Endothelial cell of umbilical vein (primary cell): Measurements from ENCODE around the gene ABTB2. TPM values are rescaled to one million over a fixed set of nuclear protein-coding genes. Genes with fewer than 3 reads are reported as not detected.

Experiments
- BruUV-seq: library from RNA; stranded (reverse); fragments of 400-500 nt; replicated peaks from 2 replicates; lab custom pipeline; 2021; lab: Mats Ljungman, UMichigan
- CTCF ChIA-PET: fragments of 300-600, 350-600 bp; sonication (Branson Sonifier 250); formaldehyde crosslinking; loops from one replicate; lab custom pipeline; 2021; ENCODE audit warnings: antibody characterized with exemption, inconsistent platforms; lab: Charles Lee
- POLR2A ChIA-PET: fragments of 300-600, 350-600 bp; sonication (Branson Sonifier 250); formaldehyde crosslinking; loops from one replicate; lab custom pipeline; 2021; ENCODE audit warnings: antibody characterized with exemption, inconsistent platforms; lab: Charles Lee
- DNase-seq: peaks from one replicate; pipeline ENCODE4 v3.0.0-alpha.2; 2011; ENCODE audit warnings: low read depth, low spot score
- FAIRE-seq: peaks from 2 replicates; lab custom pipeline; 2011; peaks lifted over from hg19 to GRCh38; lab: Jason Lieb, UNC
- H2AFZ ChIP-seq: 2 replicates; pipeline ENCODE4 v1.6.0; 2012; ENCODE audit warnings: low read depth, low read length, control low read depth, inconsistent platforms
- H3K27ac ChIP-seq: 2 replicates; pipeline ENCODE4 v1.5.1; 2011; ENCODE audit warnings: low read depth, mild to moderate bottlenecking, control low read depth, low read length, moderate library complexity; ENCODE audit not compliant: insufficient read depth
- H3K27me3 ChIP-seq, 2 experiments: 2 replicates each; pipeline versions ENCODE4 v1.6.0 to v1.6.1; 2011; ENCODE audit warnings: low read length in 2 of 2, mixed read lengths in 1 of 2; ENCODE audit not compliant: control insufficient read depth in 2 of 2, insufficient read depth in 2 of 2
- H3K36me3 ChIP-seq, 2 experiments: 2 replicates in 1 of 2; 3 replicates in 1 of 2; pipeline ENCODE4 v1.5.1; 2011; ENCODE audit warnings: low read length in 2 of 2, mild to moderate bottlenecking in 1 of 2, moderate library complexity in 1 of 2; ENCODE audit not compliant: control insufficient read depth in 2 of 2, insufficient read depth in 2 of 2; ENCODE audit errors: extremely low read depth in 1 of 2
- H3K4me1 ChIP-seq: 3 replicates; pipeline ENCODE4 v1.5.1; 2011; ENCODE audit warnings: mild to moderate bottlenecking, low read length; ENCODE audit not compliant: control insufficient read depth, insufficient read depth; ENCODE audit errors: extremely low read depth
- H3K4me2 ChIP-seq: 2 replicates; pipeline ENCODE4 v1.6.1; 2011; ENCODE audit warnings: low read length, control low read depth, mixed read lengths; ENCODE audit not compliant: insufficient read depth
- H3K4me3 ChIP-seq, 3 experiments: fragments of 200-600 bp in 1 of 3; sonication (generic), shearing (Covaris generic) in 1 of 3; replicated peaks in 1 of 3; 2 replicates each; pipeline ENCODE4 v1.5.1; 2011 to 2016; ENCODE audit warnings: control low read depth in 3 of 3, low read length in 3 of 3, mild to moderate bottlenecking in 2 of 3, inconsistent platforms in 1 of 3, low read depth in 1 of 3, moderate library complexity in 1 of 3; ENCODE audit not compliant: insufficient read depth in 1 of 3
- H3K79me2 ChIP-seq: 2 replicates; pipeline ENCODE4 v1.6.0; 2012; ENCODE audit warnings: low read length, inconsistent platforms; ENCODE audit not compliant: control insufficient read depth, insufficient read depth
- H3K9ac ChIP-seq: replicated peaks from 2 replicates; pipeline ENCODE3; 2011; ENCODE audit warnings: low read length, control low read depth; ENCODE audit not compliant: insufficient read depth; ENCODE audit errors: extremely low read depth
- H3K9me1 ChIP-seq: replicated peaks from 3 replicates; pipeline ENCODE4 v1.6.0; 2011; ENCODE audit warnings: mild to moderate bottlenecking, low read length; ENCODE audit not compliant: control insufficient read depth, insufficient read depth; ENCODE audit errors: extremely low read depth
- H3K9me3 ChIP-seq: replicated peaks from 2 replicates; pipeline ENCODE4 v1.5.1; 2012; ENCODE audit warnings: low read length, inconsistent platforms; ENCODE audit not compliant: control insufficient read depth, insufficient read depth
- H4K20me1 ChIP-seq: replicated peaks from 2 replicates; pipeline ENCODE3; 2011; ENCODE audit warnings: mild to moderate bottlenecking, low read length; ENCODE audit not compliant: control insufficient read depth, insufficient read depth; ENCODE audit errors: extremely low read depth
- EZH2 ChIP-seq: IDR thresholded peaks from 2 replicates; pipeline ENCODE4 v1.6.1; 2012; ENCODE audit warnings: borderline replicate concordance, low read depth, mild to moderate bottlenecking, moderate library complexity, low read length, inconsistent platforms; ENCODE audit not compliant: severe bottlenecking
- FOS ChIP-seq: IDR thresholded peaks from 2 replicates; pipeline ENCODE4 v1.6.1; 2011; ENCODE audit warnings: mild to moderate bottlenecking, low read length, moderate library complexity, borderline replicate concordance; ENCODE audit not compliant: insufficient read depth
- GATA2 ChIP-seq: IDR thresholded peaks from 2 replicates; pipeline ENCODE4 v1.7.0; 2011; ENCODE audit warnings: low read depth, mild to moderate bottlenecking, moderate library complexity, mixed read lengths, low read length; ENCODE audit not compliant: insufficient read length, insufficient read depth
- JUN ChIP-seq: IDR thresholded peaks from 2 replicates; pipeline ENCODE4 v1.6.1; 2011; ENCODE audit warnings: borderline replicate concordance, low read depth; ENCODE audit not compliant: insufficient read length, insufficient read depth
- MAX ChIP-seq: IDR thresholded peaks from 2 replicates; pipeline ENCODE4 v1.6.1; 2011; ENCODE audit not compliant: insufficient read depth, insufficient read length
- MYC ChIP-seq: IDR thresholded peaks from one replicate; pipeline ENCODE4 v1.6.1; 2011; ENCODE audit warnings: mild to moderate bottlenecking, low read depth, low read length
- POLR2A ChIP-seq: IDR thresholded peaks from 2 replicates; pipeline ENCODE4 v1.6.1; 2012; ENCODE audit warnings: low read depth, mild to moderate bottlenecking, control low read depth, low read length
- POLR2AphosphoS5 ChIP-seq: IDR thresholded peaks from 2 replicates; pipeline ENCODE4 v1.6.1; 2012; ENCODE audit warnings: low read depth, mild to moderate bottlenecking, control low read depth, low read length, moderate library complexity; ENCODE audit not compliant: insufficient read depth
- dilution Hi-C: fragments of 300-500 bp; cut with MboI; formaldehyde crosslinking; loops from one replicate; pipeline ENCODE4 v1.15.0; 2019; ENCODE audit warnings: low sequenced_read_pairs; ENCODE audit not compliant: extremely low pct_ligation_motif_present
- intact Hi-C: fragments of 100-400 bp; cut with micrococcal nuclease; formaldehyde crosslinking; loops from one replicate; pipeline ENCODE4 v1.10.0; 2022
- polyA plus RNA-seq, 4 experiments: library from polyadenylated mRNA; depleted of rRNA in 3 of 4; stranded (reverse) in 3 of 4; unstranded in 1 of 4; fragments of >200 nt; gene quantifications; 2 replicates each; pipeline versions ENCODE4 v1.2.1 to v1.2.3, GENCODE V29; 2011 to 2012; ENCODE audit warnings: missing spikeins in 1 of 4
- total RNA-seq: library from RNA; stranded (reverse); gene quantifications from 2 replicates; pipeline ENCODE4 v1.2.3, GENCODE V29; 2021
- TF ChIP-seq, protein P1 (sequence below), 2 donors: IDR thresholded peaks; 1 replicate in 1 of 2; 2 replicates in 1 of 2; pipeline ENCODE4 v1.5.1; 2011; ENCODE audit warnings: low read length in 2 of 2, mild to moderate bottlenecking in 2 of 2, moderate library complexity in 2 of 2, control low read depth in 1 of 2, inconsistent platforms in 1 of 2, low read depth in 1 of 2; ENCODE audit not compliant: insufficient read depth in 1 of 2; ENCODE audit errors: extremely low read depth in 1 of 2

Gene ABTB2
- total and polyA plus RNA-seq, 2 donors (not counting 3 experiments of a cell fraction or from before 2014, with no cell fraction given) = 0.11 to 0.14 TPM

- H3K36me3 ChIP-seq = no peaks in the 10 kb centered on the region
- TF ChIP-seq MAX (no peak), MYC (no peak), POLR2AphosphoS5 (no peak), EZH2 (no peak), FOS (no peak), POLR2A (no peak), GATA2 (no peak), JUN (no peak)
- TF ChIP-seq, protein P1, sequence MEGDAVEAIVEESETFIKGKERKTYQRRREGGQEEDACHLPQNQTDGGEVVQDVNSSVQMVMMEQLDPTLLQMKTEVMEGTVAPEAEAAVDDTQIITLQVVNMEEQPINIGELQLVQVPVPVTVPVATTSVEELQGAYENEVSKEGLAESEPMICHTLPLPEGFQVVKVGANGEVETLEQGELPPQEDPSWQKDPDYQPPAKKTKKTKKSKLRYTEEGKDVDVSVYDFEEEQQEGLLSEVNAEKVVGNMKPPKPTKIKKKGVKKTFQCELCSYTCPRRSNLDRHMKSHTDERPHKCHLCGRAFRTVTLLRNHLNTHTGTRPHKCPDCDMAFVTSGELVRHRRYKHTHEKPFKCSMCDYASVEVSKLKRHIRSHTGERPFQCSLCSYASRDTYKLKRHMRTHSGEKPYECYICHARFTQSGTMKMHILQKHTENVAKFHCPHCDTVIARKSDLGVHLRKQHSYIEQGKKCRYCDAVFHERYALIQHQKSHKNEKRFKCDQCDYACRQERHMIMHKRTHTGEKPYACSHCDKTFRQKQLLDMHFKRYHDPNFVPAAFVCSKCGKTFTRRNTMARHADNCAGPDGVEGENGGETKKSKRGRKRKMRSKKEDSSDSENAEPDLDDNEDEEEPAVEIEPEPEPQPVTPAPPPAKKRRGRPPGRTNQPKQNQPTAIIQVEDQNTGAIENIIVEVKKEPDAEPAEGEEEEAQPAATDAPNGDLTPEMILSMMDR (IDR thresholded peaks at IDR 0.05; ENCODE audit: extremely low read depth in 1 of 2, insufficient read depth in 1 of 2, low read depth in 1 of 2, low read length in 2 of 2) = no peak
- no peak overlapping the region for H3K4me3 ChIP-seq
- intact Hi-C loops (no loop called here), dilution Hi-C loops (no loop called here)
- BruUV-seq = no TSS peak
- no peaks in the 10 kb centered on the region for H4K20me1 ChIP-seq
- no peak overlapping the region for H3K27ac ChIP-seq
- no peaks in the 10 kb centered on the region for H3K79me2 ChIP-seq
- ChIA-PET CTCF (no interaction called here), POLR2A (no interaction called here)
- no peaks in the 10 kb centered on the region for H3K4me1 ChIP-seq
- peaks cover 2 to 3% of the 10 kb centered on the region in 2 experiments for H3K27me3 ChIP-seq
- no peak overlapping the region for H3K9ac ChIP-seq
- H3K9me3 ChIP-seq = no peaks in the 10 kb centered on the region
- H2AFZ ChIP-seq = no peak overlapping the region
- H3K4me2 ChIP-seq = no peak overlapping the region
- no peaks in the 10 kb centered on the region for H3K9me1 ChIP-seq
- DNase-seq (no peak), FAIRE-seq (no peak)
These were observed 65.7 kb downstream of the ABTB2 start for GRCh38 chr11:34292111-34292510.
